SU-DHL-6 (cell line): ENCODE measurements around the gene PTPN13.

ENCODE experiments used
- CTCF ChIP-seq: fragments of 200-600 bp; sonication (generic); IDR thresholded peaks from one replicate; pipeline ENCODE4 v1.5.1; 2017; ENCODE audit warnings: antibody characterized with exemption, mild to moderate bottlenecking, low read length, moderate library complexity; ENCODE audit not compliant: insufficient read depth, poor library complexity, severe bottlenecking
- EZH2phosphoT487 ChIP-seq: fragments of 200-600 bp; sonication (generic), shearing (Covaris generic); conservative IDR thresholded peaks from 2 replicates; pipeline ENCODE4 v1.6.1; 2018; ENCODE audit warnings: mild to moderate bottlenecking, antibody characterized with exemption, low read length, moderate library complexity, mixed read lengths

DNA sequence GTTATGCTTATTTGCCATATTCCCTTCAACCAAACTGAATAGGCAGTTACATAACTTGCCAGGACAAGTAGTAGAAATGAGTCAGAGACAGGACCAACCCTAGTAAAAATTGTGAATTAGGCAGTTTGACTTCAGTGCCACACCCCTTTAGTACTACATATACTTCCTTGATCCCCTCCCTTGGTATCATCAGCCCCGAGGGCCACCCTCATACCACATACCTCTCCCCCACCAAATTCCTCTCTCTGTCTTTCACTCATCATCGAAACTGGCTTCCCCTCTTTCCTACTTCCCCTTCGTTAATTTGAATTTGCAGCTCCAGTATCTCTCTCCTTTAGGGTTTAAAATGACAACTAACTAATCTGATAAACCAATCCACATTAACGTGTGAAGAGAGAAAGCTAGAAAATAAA is 7.9 kb upstream of the PTPN13 start:
- TF ChIP-seq CTCF (no peak), EZH2phosphoT487 (no peak)
